ENCODE results near the gene ASCC1.

DNA sequence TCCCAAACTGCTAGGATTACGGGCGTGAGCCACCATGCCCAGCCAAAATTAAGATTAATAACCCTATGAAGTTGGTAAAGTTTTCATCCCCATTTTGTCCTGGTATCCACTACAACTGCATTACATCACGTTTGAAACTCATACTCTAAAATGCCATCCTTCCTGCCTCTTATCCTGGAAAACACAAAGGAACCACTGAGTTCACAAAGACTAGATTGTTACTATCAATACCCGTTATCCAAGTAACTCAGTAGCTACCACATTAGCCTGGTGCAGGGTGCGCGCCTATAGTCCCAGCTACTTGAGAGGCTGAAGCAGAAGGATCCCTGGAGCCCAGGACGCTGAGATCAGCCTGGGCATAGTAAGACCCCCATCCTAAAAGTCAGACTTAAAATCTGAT is 63.8 kb downstream of the ASCC1 start:
- TF ChIP-seq POLR2AphosphoS5 (IDR thresholded peaks at IDR 0.05): no peak
- TF ChIP-seq, protein P1, sequence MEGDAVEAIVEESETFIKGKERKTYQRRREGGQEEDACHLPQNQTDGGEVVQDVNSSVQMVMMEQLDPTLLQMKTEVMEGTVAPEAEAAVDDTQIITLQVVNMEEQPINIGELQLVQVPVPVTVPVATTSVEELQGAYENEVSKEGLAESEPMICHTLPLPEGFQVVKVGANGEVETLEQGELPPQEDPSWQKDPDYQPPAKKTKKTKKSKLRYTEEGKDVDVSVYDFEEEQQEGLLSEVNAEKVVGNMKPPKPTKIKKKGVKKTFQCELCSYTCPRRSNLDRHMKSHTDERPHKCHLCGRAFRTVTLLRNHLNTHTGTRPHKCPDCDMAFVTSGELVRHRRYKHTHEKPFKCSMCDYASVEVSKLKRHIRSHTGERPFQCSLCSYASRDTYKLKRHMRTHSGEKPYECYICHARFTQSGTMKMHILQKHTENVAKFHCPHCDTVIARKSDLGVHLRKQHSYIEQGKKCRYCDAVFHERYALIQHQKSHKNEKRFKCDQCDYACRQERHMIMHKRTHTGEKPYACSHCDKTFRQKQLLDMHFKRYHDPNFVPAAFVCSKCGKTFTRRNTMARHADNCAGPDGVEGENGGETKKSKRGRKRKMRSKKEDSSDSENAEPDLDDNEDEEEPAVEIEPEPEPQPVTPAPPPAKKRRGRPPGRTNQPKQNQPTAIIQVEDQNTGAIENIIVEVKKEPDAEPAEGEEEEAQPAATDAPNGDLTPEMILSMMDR (IDR thresholded peaks at IDR 0.05): no peak

Measured in gastroesophageal sphincter (tissue), 3 donors.